HG02763 (cell line): ENCODE measurements around the gene STX2.
A peak's percentile ranks its signal among the peaks of the same experiment; 100 is the strongest.
"Not testable (repeated sequence)": the region's sequence is repeated elsewhere in the genome, so short reads cannot be mapped to it uniquely, and the experiment has no call there.

Source experiments
- ATAC-seq: cut with Tn5 transposase; IDR thresholded peaks from one replicate; pipeline ENCODE4 v1.9.1; 2021; ENCODE audit warnings: mild to moderate bottlenecking, moderate library complexity; ENCODE audit not compliant: unreplicated experiment

STX2 gene

GRCh38 chr12:130768120-130768519 lies 70.9 kb downstream of the STX2 start:
- ATAC-seq = no peak

- ATAC-seq = no peak
Observed at GRCh38 chr12:130766470-130766869, 72.6 kb downstream of the STX2 start.

GRCh38 chr12:130765186-130765659 lies 73.8 kb downstream of the STX2 start:
- ATAC-seq = no peak

- ATAC-seq = no peak
Observed at GRCh38 chr12:130764475-130765185, 74.4 kb downstream of the STX2 start.

GRCh38 chr12:130764073-130764472 lies 75.0 kb downstream of the STX2 start:
- ATAC-seq = no peak

GRCh38 chr12:130762319-130762675 lies 76.8 kb downstream of the STX2 start:
- ATAC-seq = no peak

GRCh38 chr12:130761537-130762318 lies 77.3 kb downstream of the STX2 start:
- ATAC-seq = no peak

- no peak for ATAC-seq
Observed at GRCh38 chr12:130754234-130754901, 84.7 kb downstream of the STX2 start.

- ATAC-seq = no peak
Observed at GRCh38 chr12:130752692-130753230, 86.3 kb downstream of the STX2 start.

- not testable (repeated sequence) for ATAC-seq
Observed at GRCh38 chr12:130752037-130752436, 87.0 kb downstream of the STX2 start.

GRCh38 chr12:130748786-130749185 lies 90.3 kb downstream of the STX2 start:
- ATAC-seq = no peak

- ATAC-seq = peak; percentile 86
Observed at GRCh38 chr12:130747867-130748740, 90.9 kb downstream of the STX2 start.

- no peak for ATAC-seq
Observed at GRCh38 chr12:130746546-130746945, 92.5 kb downstream of the STX2 start.

- no peak for ATAC-seq
Observed at GRCh38 chr12:130745921-130746320, 93.1 kb downstream of the STX2 start.

GRCh38 chr12:130744274-130744673 lies 94.8 kb downstream of the STX2 start:
- ATAC-seq = no peak

- ATAC-seq = no peak
Observed at GRCh38 chr12:130743606-130744005, 95.4 kb downstream of the STX2 start.

GRCh38 chr12:130743176-130743575 lies 95.9 kb downstream of the STX2 start:
- no peak for ATAC-seq

GRCh38 chr12:130742716-130743115 lies 96.3 kb downstream of the STX2 start:
- ATAC-seq = no peak

- ATAC-seq = no peak
Observed at GRCh38 chr12:130742112-130742511, 96.9 kb downstream of the STX2 start.
